Measurements from ENCODE around the gene SOCS1.
"Not testable (repeated sequence)": the region's sequence is repeated elsewhere in the genome, so short reads cannot be mapped to it uniquely, and the experiment has no call there.

Gene SOCS1, protein sequence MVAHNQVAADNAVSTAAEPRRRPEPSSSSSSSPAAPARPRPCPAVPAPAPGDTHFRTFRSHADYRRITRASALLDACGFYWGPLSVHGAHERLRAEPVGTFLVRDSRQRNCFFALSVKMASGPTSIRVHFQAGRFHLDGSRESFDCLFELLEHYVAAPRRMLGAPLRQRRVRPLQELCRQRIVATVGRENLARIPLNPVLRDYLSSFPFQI

DNA sequence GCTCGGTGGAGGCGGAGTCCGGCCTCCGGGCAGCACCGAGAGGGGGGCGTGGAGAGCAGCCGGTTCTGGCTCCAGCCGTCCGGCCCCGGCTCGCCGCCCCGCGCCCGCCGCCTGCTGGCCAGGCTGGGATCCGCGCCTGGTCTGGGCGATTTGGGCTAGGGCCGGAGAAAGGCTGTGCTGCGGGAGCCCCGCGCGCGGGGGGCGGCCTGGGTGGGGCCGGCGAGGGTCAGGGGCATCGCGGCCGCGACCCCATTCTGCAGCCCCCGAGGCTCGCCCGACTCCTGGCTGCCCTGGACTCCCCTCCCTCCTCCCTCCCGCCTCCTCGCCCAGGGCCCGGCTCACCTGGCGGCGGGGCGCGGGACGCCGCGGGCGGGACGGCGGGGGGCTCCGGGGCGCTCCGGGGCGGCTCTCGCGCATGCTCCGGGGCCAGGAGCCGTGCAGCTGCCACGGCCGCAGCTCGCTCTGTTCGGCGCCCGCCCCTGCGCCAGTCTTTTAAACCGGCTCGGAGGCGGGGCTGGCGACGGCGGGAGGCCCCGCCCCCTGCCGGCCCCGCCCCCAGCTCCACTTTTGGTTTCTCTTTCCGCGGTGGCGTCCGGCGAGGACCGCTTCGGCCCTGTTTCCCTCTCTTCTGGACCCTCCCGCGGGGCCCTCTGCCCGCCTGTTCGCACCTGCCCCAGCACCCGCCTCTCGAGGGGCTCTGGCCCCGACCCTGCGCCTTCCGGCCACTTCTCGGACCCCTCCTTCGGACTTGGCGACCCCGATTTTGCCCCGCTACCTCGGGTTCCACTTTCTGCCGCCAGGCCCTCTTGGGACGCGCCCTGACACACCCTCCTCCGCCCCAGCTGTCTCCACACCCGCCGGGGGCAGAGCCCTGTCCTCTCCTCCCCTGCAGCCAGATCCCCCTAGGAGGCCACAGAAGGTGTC, at the start of gene SOCS1:
SOCS1 (minus strand) TSS at position 468 of the 924 bp plus-strand sequence. CDS start 726 bp downstream, outside the sequence.
- no peak for FAIRE-seq

DNA sequence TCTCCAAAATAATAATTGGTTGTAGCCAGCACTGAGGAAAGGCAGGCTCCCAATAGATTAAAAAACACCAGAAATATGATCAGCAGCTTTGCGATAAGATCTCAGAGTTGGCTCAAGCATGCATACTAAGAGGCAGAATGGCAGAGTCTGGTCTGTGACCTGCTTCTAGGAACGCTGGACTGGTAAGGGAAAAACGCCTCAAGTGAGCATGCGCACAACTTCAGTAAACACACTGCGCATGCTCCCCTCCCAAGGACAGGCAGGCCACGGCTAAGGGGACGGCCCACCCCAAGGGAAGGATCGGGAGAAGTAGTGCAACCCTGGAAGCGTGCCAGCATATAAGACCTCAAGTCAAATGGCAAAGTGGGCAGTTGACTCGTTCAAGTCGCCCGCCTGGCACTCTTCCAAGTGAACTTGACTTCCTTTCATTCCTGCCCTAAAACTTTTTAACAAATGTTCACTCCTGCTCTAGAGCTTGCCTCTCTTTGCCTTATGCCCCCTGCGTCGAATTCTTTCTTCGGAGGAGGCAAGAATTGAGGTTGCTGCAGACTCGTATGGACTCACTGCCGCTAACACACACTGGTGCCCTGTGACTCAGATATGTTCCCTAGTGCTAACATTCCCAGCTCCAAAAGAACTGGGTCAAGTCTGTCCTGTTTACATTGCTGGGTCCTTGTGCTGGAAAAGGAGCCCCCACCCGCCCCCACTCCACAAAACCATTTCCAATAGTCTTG, 47.6 kb upstream of the SOCS1 start:
- no peak for FAIRE-seq

GRCh38 chr16:11302977-11303376, 47.0 kb upstream of the SOCS1 start:
- no peak for FAIRE-seq

- FAIRE-seq, result no peak
Observed at GRCh38 chr16:11301645-11302501, 45.9 kb upstream of the SOCS1 start.

DNA sequence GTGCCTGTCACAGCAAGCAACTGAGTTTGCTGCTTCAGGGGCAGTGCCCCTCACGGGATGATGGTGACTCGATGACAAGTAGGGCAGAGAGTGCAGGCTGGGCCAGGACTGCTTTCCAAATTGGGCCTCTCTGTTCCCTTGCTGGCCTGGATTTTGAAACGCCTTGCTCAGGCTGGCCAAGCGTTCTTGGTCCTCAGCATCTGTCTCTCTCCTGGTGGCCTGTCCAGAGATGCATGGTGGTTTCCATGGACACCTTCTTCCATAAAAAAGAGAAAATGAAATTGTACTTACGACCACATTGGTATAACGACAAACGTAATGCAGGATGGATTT, 44.5 kb upstream of the SOCS1 start:
- no peak for FAIRE-seq

- no peak for FAIRE-seq
Observed at GRCh38 chr16:11299865-11300559, 44.0 kb upstream of the SOCS1 start.

DNA sequence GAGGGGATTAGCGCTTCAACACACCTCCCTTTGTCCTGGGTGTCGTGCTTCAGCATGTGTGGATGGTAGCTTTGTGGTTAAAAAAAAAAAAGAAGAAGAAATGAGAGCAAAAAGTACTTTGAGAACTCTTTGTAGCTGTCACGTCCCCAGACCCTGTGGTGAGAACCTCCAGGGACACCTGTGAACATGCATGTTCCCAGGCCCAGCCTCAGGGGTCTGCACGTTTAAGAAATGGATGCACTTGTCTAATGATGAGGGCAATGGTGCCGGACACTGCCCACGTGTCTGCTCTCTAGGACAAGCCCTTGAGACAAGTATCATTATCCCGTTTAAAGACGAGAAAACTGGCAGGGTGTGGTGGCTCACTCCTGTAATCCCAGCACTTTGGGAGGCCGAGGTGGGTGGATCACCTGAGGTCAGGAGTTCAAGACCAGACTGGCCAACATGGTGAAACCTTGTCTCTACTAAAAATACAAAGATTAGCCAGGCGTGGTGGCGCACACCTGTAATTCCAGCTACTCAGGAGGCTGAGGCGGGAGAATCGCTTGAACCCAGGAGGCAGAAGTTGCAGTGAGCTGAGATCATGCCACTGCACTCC, 43.0 kb upstream of the SOCS1 start:
- not testable (repeated sequence) for FAIRE-seq

- FAIRE-seq, result no peak
Observed at GRCh38 chr16:11298143-11298900, 42.3 kb upstream of the SOCS1 start.

DNA sequence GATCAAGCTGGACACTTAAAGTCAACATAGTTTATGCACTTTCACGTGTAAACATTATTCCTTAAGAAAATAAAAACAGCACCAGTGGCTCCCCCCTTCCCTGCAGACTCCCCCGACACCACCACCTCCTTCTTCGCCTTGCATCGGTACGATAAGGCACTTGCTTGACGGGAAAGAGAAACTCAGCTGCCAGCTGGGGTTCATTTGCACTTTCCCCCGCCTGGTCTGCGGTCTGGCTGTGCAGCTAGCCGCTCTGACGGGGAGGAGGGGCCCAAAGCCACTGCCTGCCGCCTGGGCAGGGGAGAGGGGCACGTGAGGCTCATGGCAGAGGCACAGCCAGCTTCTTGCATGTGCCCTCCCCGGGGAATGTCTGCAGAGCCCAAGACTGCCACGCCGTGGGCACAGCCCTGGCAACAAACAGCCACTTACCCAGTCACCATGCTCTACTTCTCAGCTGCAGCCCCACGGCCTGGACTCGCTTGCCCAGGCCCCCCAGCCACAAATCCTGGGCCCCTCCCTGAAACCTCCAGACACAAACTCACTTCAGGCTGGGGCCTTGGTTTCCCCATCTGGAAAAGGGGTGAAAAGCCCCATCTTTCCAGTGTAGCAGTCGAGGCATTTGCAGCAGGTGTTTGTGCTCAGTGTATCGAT, 41.6 kb upstream of the SOCS1 start:
- no peak for FAIRE-seq

DNA sequence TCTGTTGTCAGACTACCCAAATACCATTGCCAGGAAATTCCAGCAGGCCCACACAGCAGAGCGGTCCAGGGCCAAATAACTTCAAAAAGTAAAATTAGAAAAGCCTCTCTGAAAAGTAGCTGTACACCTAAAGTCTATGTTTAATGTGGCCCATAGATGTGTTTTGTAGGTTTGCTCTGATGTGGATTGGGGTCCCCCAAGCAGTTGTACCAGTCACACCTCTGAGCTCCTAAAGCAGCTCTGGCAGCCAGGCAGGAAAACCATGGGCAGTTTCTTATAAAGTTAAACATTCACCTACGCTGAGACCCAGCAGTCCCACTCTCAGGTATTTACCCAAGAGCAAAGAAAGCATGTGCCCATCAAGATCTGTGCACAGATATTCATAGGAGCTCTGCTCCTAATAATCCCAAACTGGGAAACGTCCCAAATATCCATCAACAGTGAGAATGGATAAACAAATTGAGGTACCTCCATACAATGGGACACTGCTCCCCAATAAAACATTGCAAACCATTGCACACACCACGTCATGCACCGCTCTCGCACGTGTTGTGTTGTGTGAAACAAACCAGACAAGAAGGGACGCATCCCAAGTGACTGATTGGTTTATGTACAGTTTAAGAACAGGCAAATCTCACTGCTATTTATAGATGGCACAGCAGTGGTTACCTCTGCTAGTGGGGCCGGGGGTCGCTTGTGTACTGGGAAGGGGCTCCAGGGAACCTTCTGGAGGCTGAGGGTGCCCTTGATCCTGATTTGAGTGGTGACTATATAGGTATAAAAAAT, 40.9 kb upstream of the SOCS1 start:
- no peak for FAIRE-seq

GRCh38 chr16:11296351-11296705, 40.3 kb upstream of the SOCS1 start:
- no peak for FAIRE-seq

DNA sequence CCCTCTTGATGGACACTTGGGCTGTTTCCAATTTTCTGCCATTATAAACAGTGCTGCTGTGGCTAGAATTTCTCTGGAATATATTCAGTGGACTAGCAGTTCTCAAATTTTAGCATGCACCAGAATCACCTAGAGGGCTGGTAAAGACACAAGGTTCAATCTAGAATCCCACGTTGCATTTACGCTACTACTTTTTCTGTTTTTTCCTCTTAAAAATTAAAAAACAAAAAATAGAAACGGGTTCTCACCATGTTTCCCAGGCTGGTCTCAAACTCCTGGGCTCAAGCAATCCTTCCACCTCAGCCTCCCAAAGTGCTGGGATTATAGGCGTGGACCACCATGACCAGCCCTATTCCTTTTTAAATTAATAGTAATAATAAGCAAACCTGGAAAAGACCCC, 39.7 kb upstream of the SOCS1 start:
- no peak for FAIRE-seq

- no peak for FAIRE-seq
Observed at GRCh38 chr16:11292076-11292748, 36.2 kb upstream of the SOCS1 start.

DNA sequence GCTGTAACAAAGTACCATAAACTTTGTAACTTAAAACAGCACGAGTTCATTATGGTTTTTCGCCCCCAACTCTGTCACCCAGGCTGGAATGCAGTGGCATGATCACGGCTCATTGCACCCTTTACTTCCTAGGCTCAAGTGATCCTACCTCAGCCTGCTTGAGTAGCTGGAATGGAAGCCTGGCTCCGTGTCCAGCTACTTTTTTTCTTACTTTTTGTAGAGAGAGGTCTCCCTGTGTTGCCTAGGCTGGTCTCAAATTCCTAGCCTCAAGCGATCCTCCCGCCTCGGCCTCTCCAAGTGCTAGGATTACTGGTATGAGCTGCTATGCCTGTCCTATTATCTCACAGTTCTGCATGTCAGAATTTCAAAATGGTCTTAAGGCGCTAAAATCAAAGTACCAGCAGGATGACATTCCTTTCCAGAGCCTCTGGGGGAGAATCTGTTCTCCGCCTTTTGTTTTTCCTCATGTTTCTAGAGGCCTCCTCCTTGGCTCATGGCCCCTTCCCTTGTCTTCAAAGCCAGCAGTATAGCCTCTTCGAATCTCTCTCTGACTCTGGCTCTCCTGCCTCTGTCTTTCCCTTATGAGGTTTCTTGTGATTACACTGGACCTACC, 35.2 kb upstream of the SOCS1 start:
- FAIRE-seq, result no peak

DNA sequence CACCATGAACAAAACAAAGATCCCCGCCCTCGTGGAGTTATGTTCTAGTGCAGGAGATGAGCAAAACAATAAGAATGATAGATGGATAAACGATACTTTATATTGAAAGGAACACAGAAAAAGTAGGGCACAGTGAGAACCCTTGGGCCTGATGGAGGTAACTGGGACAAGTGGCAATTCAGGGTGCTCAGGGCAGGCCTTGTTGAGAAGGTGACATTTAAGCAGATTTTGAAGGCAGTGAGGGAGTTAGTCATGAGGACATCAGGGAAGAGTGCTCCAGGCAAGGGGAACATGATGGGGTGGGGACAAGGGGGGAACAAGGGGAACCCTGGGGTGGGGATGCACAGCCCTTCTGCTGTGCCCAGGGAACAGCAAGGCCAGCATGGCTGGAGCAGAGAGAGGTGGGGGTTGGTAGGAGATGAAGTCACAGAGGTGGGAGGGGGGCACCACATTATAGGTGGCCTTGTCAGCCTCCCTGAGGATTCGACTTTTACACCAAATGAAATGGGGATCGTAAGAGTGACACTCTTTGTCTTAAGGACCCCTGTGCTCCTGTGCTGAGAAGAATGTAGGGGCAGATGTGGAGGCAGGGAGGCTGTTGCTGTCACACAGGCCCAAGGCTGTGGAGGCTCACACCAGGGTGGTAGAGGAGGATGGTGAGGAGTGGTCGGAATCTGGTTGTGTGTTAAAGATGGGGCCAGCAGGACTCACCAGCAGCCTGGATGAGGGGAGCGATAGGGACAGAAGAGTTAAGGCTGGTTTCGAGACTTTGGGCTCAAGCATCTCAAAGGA, 34.3 kb upstream of the SOCS1 start:
- FAIRE-seq, result no peak

DNA sequence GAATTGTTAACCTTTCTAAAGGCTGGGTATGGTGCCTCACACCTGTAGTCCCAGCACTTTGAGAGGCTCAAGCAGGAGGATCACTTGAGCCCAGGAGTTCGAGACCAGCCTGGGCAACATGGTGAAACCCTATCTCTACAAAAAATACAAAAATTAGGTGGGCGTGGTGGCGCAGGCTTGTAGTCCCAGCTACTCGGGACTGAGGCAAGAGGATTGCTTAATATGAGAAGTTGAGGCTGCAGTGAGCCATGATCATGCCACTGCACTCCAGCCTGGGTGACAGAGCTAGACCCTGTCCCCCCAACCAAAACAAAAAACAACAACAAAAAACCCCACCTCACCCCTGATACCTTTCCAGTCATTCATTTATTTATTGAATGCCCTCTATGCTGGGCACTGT, 33.7 kb upstream of the SOCS1 start:
- not testable (repeated sequence) for FAIRE-seq

GRCh38 chr16:11289202-11289601, 33.2 kb upstream of the SOCS1 start:
- no peak for FAIRE-seq

DNA sequence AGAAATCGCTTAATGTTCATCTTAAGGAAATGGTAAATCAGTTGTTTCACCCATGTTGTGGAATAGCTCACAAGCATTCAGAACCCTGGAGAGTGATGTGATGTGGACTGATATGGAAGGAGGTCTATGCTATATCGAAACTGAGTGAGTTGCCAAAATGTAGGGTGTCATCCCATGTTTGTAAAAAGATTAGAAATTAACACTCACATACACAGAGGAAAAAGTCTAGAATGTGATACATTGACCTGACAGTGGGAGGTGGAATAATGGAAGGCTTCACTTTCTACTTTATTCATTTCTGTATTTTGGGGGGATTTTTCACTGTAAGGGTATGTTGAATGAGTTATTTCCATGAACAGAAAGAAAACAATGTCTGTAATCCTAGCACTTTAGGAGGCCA, 29.8 kb upstream of the SOCS1 start:
- no peak for FAIRE-seq
